Prostate gland (tissue), 2 donors: ENCODE results near the gene TPM2. TPM values are rescaled to one million over a fixed set of nuclear protein-coding genes. Genes with fewer than 3 reads are reported as not detected.

Experiments
- DNase-seq: peaks from one replicate; pipeline ENCODE4 v3.0.0-alpha.2; 2019; ENCODE audit warnings: low spot score
- H3K27ac ChIP-seq, 2 donors: fragments of 200-600 bp; sonication (generic); 2 replicates each; pipeline ENCODE4 v1.5.1; 2017 to 2019
- H3K27me3 ChIP-seq: fragments of 200-600 bp; sonication (generic); replicated peaks from 2 replicates; pipeline ENCODE4 v1.5.1; 2019; ENCODE audit not compliant: insufficient read depth
- H3K36me3 ChIP-seq, 2 donors: fragments of 200-600 bp; sonication (generic); 1 replicate in 1 of 2; 2 replicates in 1 of 2; pipeline versions ENCODE4 v1.5.1 to v1.8.1; 2017 to 2019
- H3K4me1 ChIP-seq: fragments of 200-600 bp; sonication (generic); replicated peaks from 2 replicates; pipeline ENCODE4 v1.5.1; 2019
- H3K4me3 ChIP-seq, 2 donors: fragments of 200-600 bp; sonication (generic); 2 replicates each; pipeline ENCODE4 v1.5.1; 2017 to 2019
- H3K9me3 ChIP-seq: fragments of 200-600 bp; sonication (generic); 2 replicates; pipeline ENCODE4 v1.5.1; 2017
- CTCF ChIP-seq, 4 experiments: fragments of 200-600 bp in 2 of 4; fragments of 450-650 bp in 2 of 4; sonication (generic) in 2 of 4; IDR thresholded peaks; 1 replicate in 3 of 4; 2 replicates in 1 of 4; pipeline ENCODE4 v1.5.1; 2016 to 2019; ENCODE audit warnings: antibody characterized with exemption in 4 of 4, mild to moderate bottlenecking in 2 of 4, moderate library complexity in 2 of 4
- POLR2A ChIP-seq: fragments of 450-650 bp; IDR thresholded peaks from one replicate; pipeline ENCODE4 v1.6.1; 2016; ENCODE audit warnings: antibody characterized with exemption, mild to moderate bottlenecking
- POLR2AphosphoS5 ChIP-seq: sonication (generic); formaldehyde crosslinking; IDR thresholded peaks from one replicate; pipeline ENCODE4 v1.6.1; 2017; ENCODE audit warnings: antibody characterized with exemption
- WGBS: methylation state at CpG from one replicate; pipeline ENCODE4 v1.1.5; 2018; 5-methylcytosine and 5-hydroxymethylcytosine counted together
- intact Hi-C: fragments of 100-400 bp; cut with DNase I; formaldehyde crosslinking; loops from one replicate; pipeline ENCODE4 v1.14.2; 2022
- total RNA-seq, 2 donors: library from RNA; depleted of rRNA; stranded (reverse); fragments of >200 nt; gene quantifications; one replicate each; pipeline ENCODE4 v1.1.0, GENCODE V29; 2016

Gene TPM2
- total RNA-seq, 2 donors from 2014 or later = 1,037 to 1,042 TPM

- no peaks in the 10 kb centered on the region for H3K27me3 ChIP-seq
- TF ChIP-seq POLR2AphosphoS5 (no peak), POLR2A (no peak), CTCF (IDR thresholded peaks at IDR 0.05) (no peak)
- no peaks in the 10 kb centered on the region for H3K9me3 ChIP-seq
- no peaks in the 10 kb centered on the region for H3K36me3 ChIP-seq
- no peaks in the 10 kb centered on the region for H3K4me1 ChIP-seq
- intact Hi-C loops = no loop called here
- H3K4me3 ChIP-seq = no peak overlapping the region
- WGBS = 89% methylated on average over 2 of the region's 2 CpGs
- DNase-seq = no peak
- H3K27ac ChIP-seq = no peak overlapping the region
Measured at GRCh38 chr9:35653611-35654010, 36.1 kb downstream of the TPM2 start.

- Histone ChIP-seq H3K27ac (no peak overlapping the region), H3K36me3 (no peaks in the 10 kb centered on the region), H3K27me3 (no peaks in the 10 kb centered on the region), H3K9me3 (no peaks in the 10 kb centered on the region), H3K4me1 (no peaks in the 10 kb centered on the region), H3K4me3 (no peak overlapping the region)
- intact Hi-C loops = no loop called here
- DNase-seq = no peak
- TF ChIP-seq POLR2A (no peak), POLR2AphosphoS5 (no peak), CTCF (IDR thresholded peaks at IDR 0.05) (no peak)
- WGBS = 86% methylated on average over 8 of the region's 8 CpGs
Measured at GRCh38 chr9:35652829-35653209, 36.9 kb downstream of the TPM2 start.

- Histone ChIP-seq H3K27ac (no peak overlapping the region), H3K36me3 (no peaks in the 10 kb centered on the region), H3K4me1 (peaks cover 1% of the 10 kb centered on the region), H3K27me3 (no peaks in the 10 kb centered on the region), H3K4me3 (no peak overlapping the region), H3K9me3 (no peaks in the 10 kb centered on the region)
- no peak for DNase-seq
- WGBS = 80% methylated on average over 7 of the region's 7 CpGs
- intact Hi-C loops = no loop called here
- TF ChIP-seq POLR2A = no peak
- TF ChIP-seq POLR2AphosphoS5 = no peak
- no peak for TF ChIP-seq CTCF (IDR thresholded peaks at IDR 0.05)
Measured at GRCh38 chr9:35651956-35652828, 37.5 kb downstream of the TPM2 start.

GRCh38 chr9:35650341-35651158, 39.2 kb downstream of the TPM2 start, which contains the start of gene SIT1:
SIT1 (minus strand) TSS chr9:35650931; CDS start chr9:35650853, 78 bp downstream.
- Histone ChIP-seq H3K36me3 (no peaks in the 10 kb centered on the region), H3K9me3 (no peaks in the 10 kb centered on the region), H3K27me3 (no peaks in the 10 kb centered on the region), H3K4me3 (no peak within 1 kb of the TSS), H3K27ac (no peak within 1 kb of the TSS), H3K4me1 (peaks cover 4% of the 10 kb centered on the region)
- intact Hi-C loops = no loop called here
- no peak for TF ChIP-seq CTCF (IDR thresholded peaks at IDR 0.05)
- 74% methylated on average over 22 of the region's 22 CpGs for WGBS
- DNase-seq = no peak
